Lower lobe of right lung (tissue), 2 donors: Measurements from ENCODE around the gene ZFAND3. TPM values are rescaled to one million over a fixed set of nuclear protein-coding genes. Genes with fewer than 3 reads are reported as not detected.

ENCODE experiments used
- ATAC-seq, 2 donors: fragments of 200-7000 bp; cut with Tn5 transposase; one replicate each; pipeline ENCODE4 v1.9.1; 2020 to 2022; ENCODE audit warnings: mild to moderate bottlenecking in 2 of 2, moderate library complexity in 2 of 2
- DNase-seq: peaks from one replicate; pipeline ENCODE4 v3.0.0-alpha.2; 2020
- H3K27ac ChIP-seq: fragments of 200-600 bp; one replicate; pipeline ENCODE4 v1.8.0; 2022
- H3K27me3 ChIP-seq: fragments of 200-600 bp; one replicate; pipeline ENCODE4 v1.8.0; 2022; ENCODE audit warnings: low read depth
- H3K36me3 ChIP-seq: fragments of 200-600 bp; one replicate; pipeline ENCODE4 v1.8.0; 2022; ENCODE audit warnings: mild to moderate bottlenecking
- H3K4me1 ChIP-seq: fragments of 200-600 bp; one replicate; pipeline ENCODE4 v1.8.0; 2022
- H3K4me3 ChIP-seq: fragments of 200-600 bp; one replicate; pipeline ENCODE4 v1.8.0; 2022; ENCODE audit warnings: mild to moderate bottlenecking
- H3K9me3 ChIP-seq: fragments of 200-600 bp; one replicate; pipeline ENCODE4 v1.8.0; 2022
- CTCF ChIP-seq: fragments of 200-600 bp; IDR thresholded peaks from one replicate; pipeline ENCODE4 v1.8.0; 2022; ENCODE audit warnings: antibody characterized with exemption, mild to moderate bottlenecking
- intact Hi-C: fragments of 100-400 bp; cut with DNase I; formaldehyde crosslinking; loops from one replicate; pipeline ENCODE4 v1.11.0; 2022
- total RNA-seq: library from RNA; stranded (reverse); fragmentation: NEBNext Ultra II Directional; extraction: Animal tissue kit (Norgen Biotek cat#: 25700); gene quantifications from one replicate; pipeline ENCODE4 v1.2.1, GENCODE V29; 2021
- donor health status: DM: no; HTN: yes; CAD: no; lungs with severe emphysema.

ZFAND3 gene
- total RNA-seq, 1 donor from 2014 or later = 83.3 TPM

GRCh38 chr6:37936906-37937305 is 117.4 kb downstream of the ZFAND3 start:
- DNase-seq (no peak), ATAC-seq (no peak)
- no peak for TF ChIP-seq CTCF
- no peak overlapping the region for H3K27ac ChIP-seq
- H3K9me3 ChIP-seq = no peaks in the 10 kb centered on the region
- no peaks in the 10 kb centered on the region for H3K36me3 ChIP-seq
- H3K4me3 ChIP-seq = no peak overlapping the region
- intact Hi-C loops = no loop called here
- H3K4me1 ChIP-seq = peaks cover 15% of the 10 kb centered on the region
- H3K27me3 ChIP-seq = no peaks in the 10 kb centered on the region

GRCh38 chr6:37938909-37939308 is 119.4 kb downstream of the ZFAND3 start:
- no peak overlapping the region for H3K27ac ChIP-seq
- no peaks in the 10 kb centered on the region for H3K27me3 ChIP-seq
- H3K4me1 ChIP-seq = peaks cover 21% of the 10 kb centered on the region
- ATAC-seq (no peak), DNase-seq (no peak)
- intact Hi-C loops = no loop called here
- no peaks in the 10 kb centered on the region for H3K36me3 ChIP-seq
- no peaks in the 10 kb centered on the region for H3K9me3 ChIP-seq
- no peak overlapping the region for H3K4me3 ChIP-seq
- no peak for TF ChIP-seq CTCF

GRCh38 chr6:37940074-37940847 is 120.7 kb downstream of the ZFAND3 start:
- Histone ChIP-seq H3K4me1 (peaks cover 21% of the 10 kb centered on the region), H3K36me3 (no peaks in the 10 kb centered on the region), H3K4me3 (no peak overlapping the region), H3K27me3 (no peaks in the 10 kb centered on the region), H3K27ac (no peak overlapping the region), H3K9me3 (no peaks in the 10 kb centered on the region)
- DNase-seq (no peak), ATAC-seq (no peak)
- TF ChIP-seq CTCF = no peak
- intact Hi-C loops = no loop called here

- H3K36me3 ChIP-seq = no peaks in the 10 kb centered on the region
- no peak overlapping the region for H3K27ac ChIP-seq
- no peak for DNase-seq
- H3K4me3 ChIP-seq = no peak overlapping the region
- no peaks in the 10 kb centered on the region for H3K9me3 ChIP-seq
- TF ChIP-seq CTCF = no peak
- no peaks in the 10 kb centered on the region for H3K27me3 ChIP-seq
- peaks cover 17% of the 10 kb centered on the region for H3K4me1 ChIP-seq
- intact Hi-C loops = no loop called here
- no peak for ATAC-seq
These were observed 122.3 kb downstream of the ZFAND3 start for GRCh38 chr6:37941871-37942270.

GRCh38 chr6:37942606-37943376 is 123.3 kb downstream of the ZFAND3 start:
- DNase-seq = no peak
- intact Hi-C loops = no loop called here
- no peaks in the 10 kb centered on the region for H3K36me3 ChIP-seq
- TF ChIP-seq CTCF = no peak
- H3K4me3 ChIP-seq = no peak overlapping the region
- H3K4me1 ChIP-seq = peaks cover 16% of the 10 kb centered on the region
- no peaks in the 10 kb centered on the region for H3K9me3 ChIP-seq
- H3K27me3 ChIP-seq = no peaks in the 10 kb centered on the region
- no peak for ATAC-seq
- H3K27ac ChIP-seq = no peak overlapping the region
